GM21381 (cell line): ENCODE measurements around the gene ASTN2.

Source experiments
- ATAC-seq: cut with Tn5 transposase; IDR thresholded peaks from one replicate; pipeline ENCODE4 v1.9.1; 2021; ENCODE audit warnings: mild to moderate bottlenecking, moderate library complexity; ENCODE audit not compliant: unreplicated experiment

The ASTN2 gene

GRCh38 chr9:117303643-117304230 is 111.1 kb downstream of the ASTN2 start:
- no peak for ATAC-seq

- no peak for ATAC-seq
These were observed 112.4 kb downstream of the ASTN2 start for GRCh38 chr9:117302487-117302886.

GRCh38 chr9:117300371-117301110 is 114.3 kb downstream of the ASTN2 start:
- ATAC-seq, result no peak

GRCh38 chr9:117296453-117296852 is 118.4 kb downstream of the ASTN2 start:
- ATAC-seq, result no peak

- ATAC-seq, result no peak
These were observed 121.4 kb downstream of the ASTN2 start for GRCh38 chr9:117293206-117294114.

GRCh38 chr9:117290856-117291622 is 123.8 kb downstream of the ASTN2 start:
- ATAC-seq, result no peak

- no peak for ATAC-seq
These were observed 124.5 kb downstream of the ASTN2 start for GRCh38 chr9:117290306-117290840.

- ATAC-seq, result no peak
These were observed 128.6 kb downstream of the ASTN2 start for GRCh38 chr9:117286245-117286644.

GRCh38 chr9:117284414-117284813 is 130.4 kb downstream of the ASTN2 start:
- ATAC-seq, result no peak

GRCh38 chr9:117282541-117282940 is 132.3 kb downstream of the ASTN2 start:
- ATAC-seq, result no peak

- no peak for ATAC-seq
These were observed 136.3 kb downstream of the ASTN2 start for GRCh38 chr9:117278471-117279035.

GRCh38 chr9:117278020-117278419 is 136.8 kb downstream of the ASTN2 start:
- no peak for ATAC-seq

GRCh38 chr9:117276444-117276843 is 138.4 kb downstream of the ASTN2 start:
- ATAC-seq, result no peak

- no peak for ATAC-seq
These were observed 141.2 kb downstream of the ASTN2 start for GRCh38 chr9:117273612-117274011.

GRCh38 chr9:117268847-117269446 is 145.9 kb downstream of the ASTN2 start:
- ATAC-seq, result no peak

GRCh38 chr9:117266855-117267497 is 147.9 kb downstream of the ASTN2 start:
- ATAC-seq, result no peak

- no peak for ATAC-seq
These were observed 149.6 kb downstream of the ASTN2 start for GRCh38 chr9:117265253-117265652.

- no peak for ATAC-seq
These were observed 156.5 kb downstream of the ASTN2 start for GRCh38 chr9:117258184-117258866.

GRCh38 chr9:117253261-117253660 is 161.6 kb downstream of the ASTN2 start:
- ATAC-seq, result no peak
